AG08396 (cell line): Measurements from ENCODE around the gene PTPRN2.

ENCODE experiments used
- DNase-seq: peaks from one replicate; pipeline ENCODE4 v3.0.0; 2012; ENCODE audit warnings: low spot score, mixed read lengths

Gene PTPRN2

DNA sequence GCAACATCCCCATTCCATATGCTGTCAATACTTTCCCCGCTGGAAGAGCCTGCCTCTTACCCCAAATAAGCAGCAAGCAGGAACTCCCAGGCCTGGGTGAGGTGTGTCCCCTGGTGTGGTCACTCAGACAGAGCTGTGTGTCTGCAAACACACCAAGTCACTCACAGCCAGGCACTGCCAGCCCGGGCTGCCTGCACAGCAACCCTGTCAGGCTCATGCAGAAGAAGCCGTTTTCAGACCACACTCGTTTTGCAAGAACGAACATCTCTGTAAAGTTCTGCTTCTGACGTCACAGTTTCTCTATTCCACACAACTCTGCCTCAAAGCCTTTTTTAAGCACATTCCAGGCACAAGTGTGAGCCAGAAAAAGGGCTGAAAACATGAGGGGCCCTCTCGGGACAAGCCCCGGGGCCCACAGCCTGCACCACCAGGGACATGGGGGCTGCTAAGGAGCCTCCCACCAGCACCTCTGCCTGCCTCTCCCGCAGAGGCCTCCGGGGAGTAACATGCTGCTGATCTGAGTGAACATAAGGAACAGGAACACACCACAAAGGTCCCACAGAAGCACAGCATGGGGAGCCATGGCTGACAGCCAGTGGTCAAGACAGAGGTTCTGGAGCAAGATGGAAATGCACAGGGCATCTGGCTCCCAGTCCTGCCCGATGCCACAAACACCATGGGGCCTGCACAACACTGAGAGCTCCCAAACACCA is 11.4 kb downstream of the PTPRN2 start:
- DNase-seq, result no peak

DNA sequence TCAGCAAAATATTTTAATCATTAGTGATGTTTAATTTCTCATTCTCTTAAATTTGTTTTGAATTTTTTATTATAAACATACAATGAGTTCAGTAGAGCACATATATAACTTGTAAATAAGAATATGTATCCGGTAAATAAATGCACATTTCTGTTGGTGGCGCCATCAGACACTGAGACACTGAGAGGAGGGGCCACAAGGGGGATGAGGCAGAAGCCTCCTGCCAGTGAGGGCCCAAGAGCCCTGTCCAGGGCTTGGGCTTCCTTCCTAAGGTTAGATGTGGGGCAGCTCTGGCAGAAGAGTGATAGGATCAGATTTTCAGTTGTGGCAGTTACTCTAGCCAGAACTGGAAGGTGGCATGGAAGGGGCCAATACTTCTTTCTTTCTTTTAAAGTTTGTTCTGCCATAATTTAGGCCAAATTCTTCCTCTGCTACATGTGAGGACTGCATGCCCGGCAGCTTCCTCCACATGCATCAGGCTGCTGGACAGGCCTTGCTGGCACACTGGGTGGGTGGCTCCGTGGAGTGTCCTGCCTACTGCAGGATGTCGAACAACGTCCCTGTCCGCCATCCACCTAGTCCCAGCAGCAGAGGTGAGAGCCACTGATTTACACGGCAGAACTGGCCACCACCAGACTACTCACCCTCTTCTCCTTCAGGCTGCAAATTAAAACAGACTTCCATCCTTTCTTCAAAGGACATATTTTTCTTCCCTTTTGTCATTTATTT is 13.2 kb downstream of the PTPRN2 start:
- DNase-seq, result no peak

DNA sequence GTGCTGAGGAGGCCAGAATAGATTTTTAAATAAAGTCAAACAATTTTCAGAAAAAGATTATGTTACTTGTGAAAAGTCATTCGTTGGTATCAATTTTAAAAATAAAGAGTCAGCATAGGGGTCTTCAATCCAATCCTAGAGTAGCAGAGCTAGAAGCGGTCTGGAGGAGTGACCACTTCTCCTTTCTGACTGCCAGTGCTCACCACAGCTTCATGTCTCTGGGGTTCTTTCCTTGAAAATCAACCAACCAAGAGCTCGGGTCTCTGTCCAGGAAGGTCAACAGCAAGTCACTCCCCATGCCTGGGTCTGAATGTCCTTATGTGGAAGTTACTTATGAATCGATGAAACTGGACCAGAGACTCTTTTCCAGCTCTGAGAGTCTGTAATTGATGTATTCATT is 14.3 kb downstream of the PTPRN2 start:
- DNase-seq, result no peak

DNA sequence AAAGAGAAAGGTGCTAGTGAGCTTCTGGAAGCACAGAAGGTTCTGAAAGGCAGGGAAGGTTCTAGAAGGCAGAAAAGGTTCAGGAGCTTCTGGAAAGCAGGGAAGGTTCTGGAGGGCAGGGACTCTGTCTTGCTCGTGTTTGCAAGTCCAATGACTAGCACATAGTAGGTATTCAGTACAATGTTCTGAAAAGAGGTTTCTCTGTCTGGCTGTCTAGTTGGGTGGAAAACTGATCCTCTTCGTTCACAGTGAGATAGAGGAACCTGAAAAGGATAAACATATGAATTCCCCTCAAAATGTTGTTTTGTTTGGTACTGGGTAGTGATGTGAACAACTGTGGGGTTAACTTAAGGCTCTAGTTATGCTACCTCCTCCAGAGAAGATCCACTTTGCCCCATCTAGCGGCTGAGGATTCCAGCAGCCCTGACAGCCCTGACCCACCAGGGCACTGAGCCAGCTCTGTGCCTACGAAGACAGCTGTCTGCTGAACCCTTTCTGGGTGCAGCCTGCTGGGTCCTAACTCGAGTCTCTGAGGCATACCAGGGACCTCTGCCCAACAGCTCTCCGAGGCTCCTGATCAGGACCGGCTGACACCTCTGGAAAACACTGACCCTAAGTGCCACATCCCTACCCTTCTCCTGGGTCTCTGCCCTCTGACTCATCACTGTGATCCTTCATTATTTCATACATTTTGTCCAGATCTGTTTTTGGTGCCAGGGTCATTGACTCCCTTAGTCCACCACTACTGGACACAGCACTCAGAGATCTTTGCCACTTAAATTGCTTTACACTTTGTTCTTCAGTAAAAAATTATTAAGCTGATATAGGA is 15.4 kb downstream of the PTPRN2 start:
- no peak for DNase-seq

DNA sequence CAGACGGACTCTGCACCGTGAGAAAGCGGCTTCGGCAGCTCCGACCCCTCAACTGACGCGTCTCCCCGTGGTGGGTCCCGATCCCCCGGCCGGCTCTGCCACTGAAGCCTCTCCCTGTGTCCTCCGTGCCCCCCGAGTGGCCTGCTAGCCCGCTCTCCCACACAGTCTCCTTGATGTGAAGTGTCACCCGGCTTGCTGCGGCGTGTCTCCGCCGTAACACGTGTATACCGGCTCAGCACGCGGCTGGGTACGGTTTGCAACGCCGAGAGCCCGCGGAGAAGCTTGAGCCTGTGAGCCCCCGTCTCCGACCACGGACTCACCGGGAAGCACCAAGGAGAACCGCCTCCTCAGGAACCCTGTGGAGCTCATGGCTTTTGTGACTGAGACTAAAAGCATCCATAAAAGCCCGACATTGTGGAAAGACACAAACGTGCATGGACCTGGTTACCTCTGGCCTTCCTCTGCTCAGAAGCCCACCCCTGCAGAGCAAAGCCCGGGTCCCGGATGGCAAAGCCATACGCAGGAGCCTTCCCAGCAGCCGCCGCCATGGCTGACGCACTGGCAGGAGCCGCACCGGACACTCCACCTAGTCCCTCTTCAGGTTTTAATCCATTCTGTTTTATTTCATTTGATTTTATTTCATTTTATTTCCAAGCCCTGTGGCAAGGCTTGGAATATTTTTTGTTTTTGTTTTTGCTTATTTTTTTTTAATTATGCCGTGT is 17.0 kb downstream of the PTPRN2 start:
- DNase-seq, result no peak

DNA sequence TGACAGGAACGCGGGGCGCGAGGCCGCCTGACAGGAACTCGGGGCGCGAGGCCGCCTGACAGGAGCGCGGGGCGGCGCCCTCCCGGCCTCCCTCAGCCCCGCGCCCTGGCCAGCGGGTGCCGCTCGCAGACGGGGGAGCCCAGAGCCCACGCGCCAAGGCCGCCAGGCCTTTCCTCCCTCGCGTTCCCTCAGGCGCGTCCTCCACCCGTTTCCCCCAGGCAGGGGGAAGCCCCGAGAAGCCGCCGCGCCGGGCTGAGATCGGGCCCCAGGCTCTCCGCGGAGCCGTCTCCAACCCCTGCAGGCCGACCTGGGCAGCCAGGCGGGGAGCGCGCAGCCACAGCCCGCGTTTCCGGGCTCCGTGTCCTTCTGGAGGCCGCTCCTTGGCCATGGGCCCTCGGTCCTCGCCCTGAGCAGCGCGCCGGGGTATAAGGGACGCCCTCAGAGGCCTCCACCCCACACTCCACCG is 17.7 kb downstream of the PTPRN2 start:
- no peak for DNase-seq

DNA sequence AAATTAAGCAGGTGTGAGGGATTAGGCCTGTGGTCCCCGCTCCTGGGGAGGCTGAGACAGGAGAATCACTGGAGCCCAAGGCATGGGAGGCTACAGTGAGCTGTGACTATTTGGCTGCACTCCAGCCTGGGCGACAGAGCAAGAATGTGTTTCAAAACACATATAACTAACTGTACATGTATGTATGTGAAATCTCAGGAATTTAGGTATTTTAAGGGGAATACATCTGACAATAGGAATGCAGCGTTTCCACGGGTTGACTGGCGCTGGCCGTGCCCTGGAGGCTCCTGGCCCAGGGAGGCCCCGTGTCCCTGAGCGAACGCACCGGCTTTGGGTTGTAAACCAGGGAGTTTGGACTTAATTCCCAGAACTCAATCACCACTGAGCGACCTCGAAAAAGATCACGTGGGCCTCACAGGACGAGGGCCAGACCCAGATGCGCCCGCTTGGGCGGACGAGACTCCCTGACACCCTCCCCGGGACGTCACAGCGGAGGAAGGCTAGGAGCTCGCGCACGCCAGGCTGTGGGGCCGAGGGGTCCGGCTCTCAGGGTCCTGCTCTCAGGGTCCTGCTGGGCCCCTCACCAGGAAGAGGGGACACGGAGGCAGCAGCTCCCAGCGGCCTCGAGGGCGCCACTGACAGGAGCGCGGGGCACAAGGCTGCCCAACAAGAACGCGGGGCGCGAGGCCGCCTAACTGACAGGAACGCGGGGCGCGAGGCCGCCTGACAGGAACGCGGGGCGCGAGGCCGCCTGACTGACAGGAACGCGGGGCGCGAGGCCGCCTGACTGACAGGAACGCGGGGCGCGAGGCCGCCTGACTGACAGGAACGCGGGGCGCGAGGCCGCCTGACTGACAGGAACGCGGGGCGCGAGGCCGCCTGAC is 18.4 kb downstream of the PTPRN2 start:
- no peak for DNase-seq

DNA sequence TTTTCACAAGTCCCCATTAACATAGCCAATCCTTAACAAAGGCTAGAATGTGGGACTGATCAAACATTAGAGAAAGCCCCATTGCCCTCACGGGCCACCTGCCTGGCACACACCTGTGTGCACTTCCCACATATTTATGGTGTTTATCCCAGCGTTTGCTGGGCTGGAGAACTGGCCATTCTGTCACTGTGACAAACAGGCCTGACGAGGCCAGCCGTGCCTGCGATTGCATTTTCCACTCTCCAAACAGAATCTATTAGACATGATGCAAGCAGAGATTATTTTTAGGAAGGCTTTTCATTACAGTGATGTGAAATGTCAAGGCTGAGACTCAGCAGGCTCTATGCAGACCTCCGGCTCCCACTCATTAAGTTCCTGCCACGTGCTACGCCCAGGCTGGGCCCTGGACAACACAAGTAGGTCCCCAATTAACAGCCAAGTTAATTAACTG is 20.4 kb downstream of the PTPRN2 start:
- no peak for DNase-seq

DNA sequence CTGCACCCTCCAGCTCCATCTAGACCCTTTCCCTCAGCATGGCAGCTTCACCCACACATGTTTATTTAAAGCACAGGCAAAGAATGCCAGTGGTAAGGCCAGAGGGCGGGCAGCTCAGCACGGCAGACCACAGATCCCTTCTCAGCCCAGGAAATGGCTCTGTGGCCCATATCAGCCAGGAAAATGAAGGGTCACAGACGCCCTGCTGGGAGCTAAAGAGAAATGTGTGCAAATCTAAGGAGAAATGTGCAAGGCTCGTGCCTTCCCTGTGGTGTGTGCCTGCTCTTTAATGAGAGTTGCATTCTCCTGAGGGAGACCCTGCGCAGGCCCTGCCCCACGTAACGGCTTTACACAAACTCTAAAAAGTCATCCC is 23.0 kb downstream of the PTPRN2 start:
- no peak for DNase-seq

DNA sequence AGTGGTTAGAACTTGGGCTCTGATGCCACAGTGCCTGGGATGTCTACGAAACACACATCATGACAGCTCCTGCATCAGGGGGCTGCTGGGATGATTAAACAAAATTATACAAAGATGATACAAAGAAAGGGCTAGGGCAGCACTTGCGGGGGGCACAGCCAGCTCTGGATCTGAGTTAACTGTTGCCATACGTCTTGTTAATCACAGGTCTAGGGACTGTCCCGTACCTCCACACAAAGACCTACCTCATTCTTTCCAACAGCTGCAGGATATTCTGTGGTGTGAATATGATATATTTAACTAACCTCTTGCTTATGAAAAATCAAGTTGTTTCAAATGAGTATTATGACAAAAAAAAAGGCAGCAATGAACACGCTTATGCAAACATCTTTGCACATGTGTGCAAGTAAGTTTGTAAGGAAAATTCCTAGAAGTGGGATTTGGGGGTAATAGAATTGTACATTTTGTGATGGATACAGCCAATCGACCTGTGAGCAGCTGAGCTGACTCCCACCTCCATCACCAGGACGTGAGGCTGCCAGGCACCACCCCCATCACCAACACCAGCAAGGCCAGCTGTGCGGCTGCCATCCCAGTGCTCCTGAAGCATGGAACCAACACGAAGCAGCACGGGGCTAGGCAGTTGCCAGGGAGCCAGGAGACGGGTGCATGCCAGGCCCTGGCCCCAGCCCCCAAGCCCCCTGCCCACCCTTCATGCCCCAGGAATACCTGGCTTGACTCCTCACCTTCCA is 23.5 kb downstream of the PTPRN2 start:
- DNase-seq, result no peak

DNA sequence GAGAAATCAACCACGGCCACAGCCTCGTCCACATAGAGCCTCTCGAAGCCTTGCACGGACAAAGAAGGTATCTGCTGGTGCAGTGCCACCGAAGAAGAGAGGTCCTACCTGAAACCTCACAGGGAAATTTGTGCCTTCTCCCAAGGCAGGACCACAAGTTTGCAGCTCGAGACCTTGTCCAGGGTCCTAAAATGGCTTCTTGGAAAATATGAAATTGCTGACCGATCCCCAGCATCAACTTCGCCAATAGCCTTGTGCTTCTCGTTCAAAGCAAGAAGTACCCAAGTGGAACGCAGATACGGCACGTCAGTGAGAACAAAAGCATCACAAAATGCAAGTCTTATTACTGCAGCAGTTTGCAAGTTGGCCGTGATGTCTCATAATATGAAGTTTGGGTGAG is 24.6 kb downstream of the PTPRN2 start:
- DNase-seq, result no peak

DNA sequence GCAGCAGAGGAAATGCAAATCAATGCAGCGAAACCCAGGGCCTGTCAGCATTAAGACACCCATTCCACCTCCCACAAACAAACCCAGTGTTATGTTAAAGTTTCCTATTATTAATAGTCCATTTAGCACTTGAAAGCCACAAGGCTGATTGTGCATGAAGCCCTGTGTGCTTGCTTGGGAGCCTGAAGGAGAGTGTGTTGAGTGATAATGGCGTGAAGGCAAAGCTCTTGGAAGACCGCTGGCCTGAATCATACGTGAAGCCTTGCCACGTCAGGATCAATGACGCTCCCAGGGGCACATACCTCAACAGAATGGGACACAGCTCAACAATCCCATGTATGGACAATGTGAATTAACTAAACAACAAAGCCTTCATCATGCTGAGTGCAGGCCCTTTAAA is 25.1 kb downstream of the PTPRN2 start:
- DNase-seq, result no peak

DNA sequence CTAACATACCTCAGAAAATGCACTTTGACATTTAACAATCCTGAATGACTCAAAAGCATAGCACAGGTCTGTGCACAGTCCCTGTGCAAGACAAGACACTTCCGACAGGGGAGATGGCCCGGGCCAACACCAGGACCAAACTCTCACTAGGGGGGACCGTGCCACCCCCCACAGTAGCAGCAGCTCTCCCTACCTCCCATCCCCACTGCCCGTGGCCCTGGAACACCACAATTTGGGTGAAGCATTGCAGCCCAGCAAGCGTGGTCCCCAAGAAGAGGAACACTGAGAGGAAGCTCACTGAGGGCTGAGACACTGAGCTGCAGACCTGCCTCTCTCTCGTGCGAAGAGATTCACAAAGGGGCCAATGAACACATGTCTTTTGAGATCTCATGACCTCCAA is 26.0 kb downstream of the PTPRN2 start:
- no peak for DNase-seq

DNA sequence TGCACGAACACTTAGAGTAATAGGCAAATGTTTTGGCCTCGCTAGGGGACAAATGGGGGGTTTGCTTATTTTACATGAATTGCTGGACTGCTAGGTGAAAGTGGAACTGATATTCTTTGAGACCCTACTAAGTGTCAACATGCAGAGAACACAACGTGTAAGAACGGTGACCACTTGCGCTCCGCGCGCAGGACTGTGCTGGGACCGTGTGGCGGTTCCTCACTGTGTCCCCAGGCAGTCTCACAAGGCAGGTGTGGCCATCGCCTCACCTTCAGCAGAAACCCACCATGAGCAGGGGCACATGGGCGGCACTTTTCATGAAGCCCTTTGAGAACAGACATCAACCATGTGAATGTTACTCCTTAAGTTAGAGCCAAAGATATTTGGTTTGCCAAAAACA is 27.2 kb downstream of the PTPRN2 start:
- no peak for DNase-seq

DNA sequence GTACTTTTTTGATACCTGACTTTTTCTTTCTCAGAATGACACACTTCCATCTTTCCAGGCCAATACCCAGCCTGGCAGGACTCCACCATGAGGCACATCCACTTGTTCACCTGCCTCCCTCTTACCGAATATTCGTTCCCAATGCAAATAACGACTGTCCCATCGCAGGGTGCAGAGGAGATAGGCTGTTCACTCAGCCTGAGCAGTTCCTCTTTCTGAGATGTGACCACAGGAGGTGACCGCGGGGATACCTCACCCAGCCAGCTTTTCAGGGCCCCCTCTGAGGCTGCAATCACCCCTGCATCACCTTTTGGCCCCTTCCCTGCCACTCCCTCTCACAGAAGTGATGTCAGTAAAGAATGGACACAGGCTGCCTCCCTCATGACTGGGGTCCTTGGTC is 28.3 kb downstream of the PTPRN2 start:
- no peak for DNase-seq

DNA sequence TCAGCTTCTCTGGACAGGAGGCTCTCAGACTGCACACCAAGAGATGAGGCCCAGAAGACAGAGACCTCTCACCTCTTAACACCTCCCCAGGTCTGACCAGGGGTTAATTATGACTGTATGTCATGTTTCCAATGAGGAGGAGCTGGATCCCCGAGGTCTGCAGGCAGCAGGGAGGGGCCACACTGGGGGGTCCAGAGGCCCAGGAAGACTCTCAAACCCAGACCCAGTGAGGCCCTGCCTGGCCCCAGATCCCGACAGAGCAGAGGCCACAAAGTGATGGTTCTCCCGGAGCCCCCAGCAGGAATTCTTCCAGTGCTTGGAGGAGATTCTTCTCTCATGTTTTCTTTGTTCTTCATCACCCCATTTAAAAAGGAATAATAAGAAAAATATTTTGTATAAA is 28.8 kb downstream of the PTPRN2 start:
- DNase-seq, result no peak

DNA sequence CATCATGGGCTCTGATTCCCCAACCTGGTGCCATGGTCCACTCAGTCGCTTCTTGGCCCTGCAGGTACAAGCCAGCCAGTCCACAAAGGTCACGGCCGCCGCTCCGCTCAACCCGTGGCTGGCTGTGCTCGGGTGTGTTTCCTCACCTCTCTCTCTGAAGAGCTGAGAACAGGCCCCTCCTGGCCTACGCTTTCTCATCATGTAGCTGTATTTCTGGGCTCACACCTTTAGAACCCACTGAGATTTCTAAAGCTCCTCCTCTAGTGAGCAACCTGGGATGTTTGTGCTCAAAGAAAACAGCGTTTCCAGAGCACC is 30.2 kb downstream of the PTPRN2 start:
- DNase-seq, result no peak

DNA sequence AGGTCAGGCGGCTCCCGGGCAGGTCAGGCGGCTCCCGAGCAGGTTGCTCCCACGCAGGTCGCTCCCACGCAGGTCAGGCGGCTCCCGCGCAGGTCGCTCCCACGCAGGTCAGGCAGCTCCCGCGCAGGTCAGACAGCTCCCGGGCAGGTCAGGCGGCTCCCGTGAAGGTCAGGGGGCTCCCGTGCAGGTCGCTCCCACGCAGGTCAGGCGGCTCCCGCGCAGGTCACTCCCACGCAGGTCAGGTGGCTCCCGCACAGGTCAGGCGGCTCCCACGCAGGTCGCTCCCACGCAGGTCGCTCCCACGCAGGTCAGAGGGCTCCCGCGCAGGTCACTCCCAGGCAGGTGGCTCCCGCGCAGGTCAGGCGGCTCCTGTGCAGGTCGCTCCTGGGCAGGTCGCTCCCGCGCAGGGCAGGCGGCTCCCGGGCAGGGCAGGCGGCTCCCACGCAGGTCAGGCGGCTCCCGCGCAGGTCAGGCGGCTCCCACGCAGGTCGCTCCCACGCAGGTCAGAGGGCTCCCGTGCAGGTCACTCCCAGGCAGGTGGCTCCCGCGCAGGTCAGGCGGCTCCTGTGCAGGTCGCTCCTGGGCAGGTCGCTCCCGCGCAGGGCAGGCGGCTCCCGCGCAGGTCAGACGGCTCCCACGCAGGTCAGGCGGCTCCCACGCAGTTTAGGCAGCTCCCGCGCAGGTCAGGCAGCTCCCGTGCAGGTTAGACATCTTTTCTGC is 30.7 kb downstream of the PTPRN2 start:
- DNase-seq, result no peak

DNA sequence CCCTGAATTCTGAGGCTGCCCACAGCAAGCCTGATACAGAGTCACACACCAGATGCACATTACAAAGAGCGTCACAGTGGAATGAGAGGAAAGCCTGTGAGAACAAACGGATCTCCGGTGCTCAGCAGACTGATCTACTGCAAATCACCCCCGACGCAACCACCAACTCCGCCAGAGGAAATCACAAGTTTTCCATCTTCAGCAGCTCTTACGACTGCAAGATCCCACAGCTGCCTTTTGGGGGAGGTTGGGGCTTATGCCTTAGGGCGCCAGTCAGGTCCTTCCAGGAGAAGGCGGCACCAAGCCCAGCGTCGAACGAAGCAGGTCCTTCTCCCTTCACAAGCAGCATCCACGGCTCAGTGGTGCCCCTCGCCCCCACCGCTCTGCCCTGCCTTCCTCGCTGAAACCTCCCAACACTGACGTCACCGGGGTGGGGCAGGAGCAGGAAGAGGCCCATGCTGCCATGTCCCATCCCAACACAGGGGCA is 32.5 kb downstream of the PTPRN2 start:
- no peak for DNase-seq
